Endothelial cell of umbilical vein (primary cell): ENCODE data around the gene SORT1. TPM values are rescaled to one million over a fixed set of nuclear protein-coding genes. Genes with fewer than 3 reads are reported as not detected.

Experiments used
- BruUV-seq: library from RNA; stranded (reverse); fragments of 400-500 nt; replicated peaks from 2 replicates; lab custom pipeline; 2021; lab: Mats Ljungman, UMichigan
- CTCF ChIA-PET: fragments of 300-600, 350-600 bp; sonication (Branson Sonifier 250); formaldehyde crosslinking; loops from one replicate; lab custom pipeline; 2021; ENCODE audit warnings: antibody characterized with exemption, inconsistent platforms; lab: Charles Lee
- POLR2A ChIA-PET: fragments of 300-600, 350-600 bp; sonication (Branson Sonifier 250); formaldehyde crosslinking; loops from one replicate; lab custom pipeline; 2021; ENCODE audit warnings: antibody characterized with exemption, inconsistent platforms; lab: Charles Lee
- DNase-seq: peaks from one replicate; pipeline ENCODE4 v3.0.0-alpha.2; 2011; ENCODE audit warnings: low read depth, low spot score
- FAIRE-seq: peaks from 2 replicates; lab custom pipeline; 2011; peaks lifted over from hg19 to GRCh38; lab: Jason Lieb, UNC
- H2AFZ ChIP-seq: 2 replicates; pipeline ENCODE4 v1.6.0; 2012; ENCODE audit warnings: low read depth, low read length, control low read depth, inconsistent platforms
- H3K27ac ChIP-seq: 2 replicates; pipeline ENCODE4 v1.5.1; 2011; ENCODE audit warnings: low read depth, mild to moderate bottlenecking, control low read depth, low read length, moderate library complexity; ENCODE audit not compliant: insufficient read depth
- H3K27me3 ChIP-seq, 2 experiments: 2 replicates each; pipeline versions ENCODE4 v1.6.0 to v1.6.1; 2011; ENCODE audit warnings: low read length in 2 of 2, mixed read lengths in 1 of 2; ENCODE audit not compliant: control insufficient read depth in 2 of 2, insufficient read depth in 2 of 2
- H3K36me3 ChIP-seq, 2 experiments: 2 replicates in 1 of 2; 3 replicates in 1 of 2; pipeline ENCODE4 v1.5.1; 2011; ENCODE audit warnings: low read length in 2 of 2, mild to moderate bottlenecking in 1 of 2, moderate library complexity in 1 of 2; ENCODE audit not compliant: control insufficient read depth in 2 of 2, insufficient read depth in 2 of 2; ENCODE audit errors: extremely low read depth in 1 of 2
- H3K4me1 ChIP-seq: 3 replicates; pipeline ENCODE4 v1.5.1; 2011; ENCODE audit warnings: mild to moderate bottlenecking, low read length; ENCODE audit not compliant: control insufficient read depth, insufficient read depth; ENCODE audit errors: extremely low read depth
- H3K4me2 ChIP-seq: 2 replicates; pipeline ENCODE4 v1.6.1; 2011; ENCODE audit warnings: low read length, control low read depth, mixed read lengths; ENCODE audit not compliant: insufficient read depth
- H3K4me3 ChIP-seq, 3 experiments: fragments of 200-600 bp in 1 of 3; sonication (generic), shearing (Covaris generic) in 1 of 3; replicated peaks in 1 of 3; 2 replicates each; pipeline ENCODE4 v1.5.1; 2011 to 2016; ENCODE audit warnings: control low read depth in 3 of 3, low read length in 3 of 3, mild to moderate bottlenecking in 2 of 3, inconsistent platforms in 1 of 3, low read depth in 1 of 3, moderate library complexity in 1 of 3; ENCODE audit not compliant: insufficient read depth in 1 of 3
- H3K79me2 ChIP-seq: 2 replicates; pipeline ENCODE4 v1.6.0; 2012; ENCODE audit warnings: low read length, inconsistent platforms; ENCODE audit not compliant: control insufficient read depth, insufficient read depth
- H3K9ac ChIP-seq: replicated peaks from 2 replicates; pipeline ENCODE3; 2011; ENCODE audit warnings: low read length, control low read depth; ENCODE audit not compliant: insufficient read depth; ENCODE audit errors: extremely low read depth
- H3K9me1 ChIP-seq: replicated peaks from 3 replicates; pipeline ENCODE4 v1.6.0; 2011; ENCODE audit warnings: mild to moderate bottlenecking, low read length; ENCODE audit not compliant: control insufficient read depth, insufficient read depth; ENCODE audit errors: extremely low read depth
- H3K9me3 ChIP-seq: replicated peaks from 2 replicates; pipeline ENCODE4 v1.5.1; 2012; ENCODE audit warnings: low read length, inconsistent platforms; ENCODE audit not compliant: control insufficient read depth, insufficient read depth
- H4K20me1 ChIP-seq: replicated peaks from 2 replicates; pipeline ENCODE3; 2011; ENCODE audit warnings: mild to moderate bottlenecking, low read length; ENCODE audit not compliant: control insufficient read depth, insufficient read depth; ENCODE audit errors: extremely low read depth
- CTCF ChIP-seq, 2 donors: IDR thresholded peaks; 1 replicate in 1 of 2; 2 replicates in 1 of 2; pipeline ENCODE4 v1.5.1; 2011; ENCODE audit warnings: low read length in 2 of 2, mild to moderate bottlenecking in 2 of 2, moderate library complexity in 2 of 2, control low read depth in 1 of 2, inconsistent platforms in 1 of 2, low read depth in 1 of 2; ENCODE audit not compliant: insufficient read depth in 1 of 2; ENCODE audit errors: extremely low read depth in 1 of 2
- EZH2 ChIP-seq: IDR thresholded peaks from 2 replicates; pipeline ENCODE4 v1.6.1; 2012; ENCODE audit warnings: borderline replicate concordance, low read depth, mild to moderate bottlenecking, moderate library complexity, low read length, inconsistent platforms; ENCODE audit not compliant: severe bottlenecking
- FOS ChIP-seq: IDR thresholded peaks from 2 replicates; pipeline ENCODE4 v1.6.1; 2011; ENCODE audit warnings: mild to moderate bottlenecking, low read length, moderate library complexity, borderline replicate concordance; ENCODE audit not compliant: insufficient read depth
- GATA2 ChIP-seq: IDR thresholded peaks from 2 replicates; pipeline ENCODE4 v1.7.0; 2011; ENCODE audit warnings: low read depth, mild to moderate bottlenecking, moderate library complexity, mixed read lengths, low read length; ENCODE audit not compliant: insufficient read length, insufficient read depth
- JUN ChIP-seq: IDR thresholded peaks from 2 replicates; pipeline ENCODE4 v1.6.1; 2011; ENCODE audit warnings: borderline replicate concordance, low read depth; ENCODE audit not compliant: insufficient read length, insufficient read depth
- MYC ChIP-seq: IDR thresholded peaks from one replicate; pipeline ENCODE4 v1.6.1; 2011; ENCODE audit warnings: mild to moderate bottlenecking, low read depth, low read length
- POLR2A ChIP-seq: IDR thresholded peaks from 2 replicates; pipeline ENCODE4 v1.6.1; 2012; ENCODE audit warnings: low read depth, mild to moderate bottlenecking, control low read depth, low read length
- POLR2AphosphoS5 ChIP-seq: IDR thresholded peaks from 2 replicates; pipeline ENCODE4 v1.6.1; 2012; ENCODE audit warnings: low read depth, mild to moderate bottlenecking, control low read depth, low read length, moderate library complexity; ENCODE audit not compliant: insufficient read depth
- dilution Hi-C: fragments of 300-500 bp; cut with MboI; formaldehyde crosslinking; loops from one replicate; pipeline ENCODE4 v1.15.0; 2019; ENCODE audit warnings: low sequenced_read_pairs; ENCODE audit not compliant: extremely low pct_ligation_motif_present
- intact Hi-C: fragments of 100-400 bp; cut with micrococcal nuclease; formaldehyde crosslinking; loops from one replicate; pipeline ENCODE4 v1.10.0; 2022
- polyA plus RNA-seq, 4 experiments: library from polyadenylated mRNA; depleted of rRNA in 3 of 4; stranded (reverse) in 3 of 4; unstranded in 1 of 4; fragments of >200 nt; gene quantifications; 2 replicates each; pipeline versions ENCODE4 v1.2.1 to v1.2.3, GENCODE V29; 2011 to 2012; ENCODE audit warnings: missing spikeins in 1 of 4
- total RNA-seq: library from RNA; stranded (reverse); gene quantifications from 2 replicates; pipeline ENCODE4 v1.2.3, GENCODE V29; 2021
- TF ChIP-seq, protein P1 (sequence below): IDR thresholded peaks from 2 replicates; pipeline ENCODE4 v1.6.1; 2011; ENCODE audit not compliant: insufficient read depth, insufficient read length

The SORT1 gene
- total and polyA plus RNA-seq, 2 donors (not counting 3 experiments of a cell fraction or from before 2014, with no cell fraction given), result 6.8 to 17.8 TPM

GRCh38 chr1:109335091-109335490, 62.6 kb downstream of the SORT1 start:
- no TSS peak for BruUV-seq
- FAIRE-seq, result no peak
- H4K20me1 ChIP-seq, result no peaks in the 10 kb centered on the region

More at GRCh38 chr1:109335091-109335490, 62.6 kb downstream of the SORT1 start:
- H3K27ac ChIP-seq, result no peak overlapping the region
- no peak overlapping the region for H2AFZ ChIP-seq
- no peaks in the 10 kb centered on the region for H3K9me3 ChIP-seq
- H3K9me1 ChIP-seq, result no peaks in the 10 kb centered on the region
- H3K4me3 ChIP-seq, result no peak overlapping the region
- H3K36me3 ChIP-seq, result no peaks in the 10 kb centered on the region
- intact Hi-C loops, result no loop called here
- H3K27me3 ChIP-seq, result no peaks in the 10 kb centered on the region
- H3K9ac ChIP-seq, result no peak overlapping the region
- no peak for DNase-seq
- no peak for TF ChIP-seq JUN
- TF ChIP-seq POLR2A, result no peak
- TF ChIP-seq POLR2AphosphoS5, result no peak
- TF ChIP-seq FOS, result no peak
- no peak for TF ChIP-seq MYC
- TF ChIP-seq, protein P1, sequence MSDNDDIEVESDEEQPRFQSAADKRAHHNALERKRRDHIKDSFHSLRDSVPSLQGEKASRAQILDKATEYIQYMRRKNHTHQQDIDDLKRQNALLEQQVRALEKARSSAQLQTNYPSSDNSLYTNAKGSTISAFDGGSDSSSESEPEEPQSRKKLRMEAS, result no peak
- no peak for TF ChIP-seq GATA2
- TF ChIP-seq CTCF (IDR thresholded peaks at IDR 0.05; ENCODE audit: extremely low read depth in 1 of 2, insufficient read depth in 1 of 2, low read depth in 1 of 2, low read length in 2 of 2), result no peak
- no peak for TF ChIP-seq EZH2
- dilution Hi-C loops, result no loop called here
- POLR2A ChIA-PET, result no interaction called here
- H3K4me2 ChIP-seq, result no peak overlapping the region
- H3K4me1 ChIP-seq, result no peaks in the 10 kb centered on the region
- CTCF ChIA-PET, result no interaction called here
- H3K79me2 ChIP-seq, result no peaks in the 10 kb centered on the region
